HT1080 (cell line): ENCODE measurements around the gene CSAD. TPM values are rescaled to one million over a fixed set of nuclear protein-coding genes. Genes with fewer than 3 reads are reported as not detected.
A peak's percentile ranks its signal among the peaks of the same experiment; 100 is the strongest.
"Not testable (repeated sequence)": the region's sequence is repeated elsewhere in the genome, so short reads cannot be mapped to it uniquely, and the experiment has no call there.

Experiments used
- DNase-seq: peaks from one replicate; pipeline ENCODE4 v3.0.0-alpha.2; 2015; ENCODE audit warnings: low read depth
- total RNA-seq: library from RNA; depleted of rRNA; stranded (reverse); fragments of >200 nt; shearing (Covaris generic); gene quantifications from 2 replicates; pipeline ENCODE4 v1.2.3, GENCODE V29; 2014

Gene CSAD
- total RNA-seq, 1 experiment from 2014 or later: 3.1 TPM

- peak; percentile 71 for DNase-seq
Observed at GRCh38 chr12:53180931-53181645, 363 bp upstream of the CSAD start.

- no peak for DNase-seq
Observed at GRCh38 chr12:53179687-53180219, 972 bp downstream of the CSAD start.

- not testable (repeated sequence) for DNase-seq
Observed at GRCh38 chr12:53178803-53179202, 1.9 kb downstream of the CSAD start.

- not testable (repeated sequence) for DNase-seq
Observed at GRCh38 chr12:53177447-53177846, 3.3 kb downstream of the CSAD start.

GRCh38 chr12:53176750-53177149 is 4.0 kb downstream of the CSAD start:
- DNase-seq: no peak

GRCh38 chr12:53174881-53175491 is 5.7 kb downstream of the CSAD start:
- DNase-seq: peak; percentile 68

GRCh38 chr12:53173085-53173715 is 7.5 kb downstream of the CSAD start:
- peak; percentile 42 for DNase-seq

- no peak for DNase-seq
Observed at GRCh38 chr12:53172352-53172751, 8.4 kb downstream of the CSAD start.

GRCh38 chr12:53171725-53172329 is 8.9 kb downstream of the CSAD start:
- no peak for DNase-seq

- DNase-seq: no peak
Observed at GRCh38 chr12:53170876-53171724, 9.6 kb downstream of the CSAD start.

GRCh38 chr12:53170215-53170614 is 10.5 kb downstream of the CSAD start:
- DNase-seq: no peak

- no peak for DNase-seq
Observed at GRCh38 chr12:53169644-53170043, 11.1 kb downstream of the CSAD start.

- no peak for DNase-seq
Observed at GRCh38 chr12:53166837-53167236, 13.9 kb downstream of the CSAD start.

- not testable (repeated sequence) for DNase-seq
Observed at GRCh38 chr12:53163008-53163407, 17.7 kb downstream of the CSAD start.

- DNase-seq: no peak
Observed at GRCh38 chr12:53161119-53161911, 19.4 kb downstream of the CSAD start.

GRCh38 chr12:53160673-53161072 is 20.1 kb downstream of the CSAD start:
- DNase-seq: no peak

GRCh38 chr12:53160000-53160399 is 20.7 kb downstream of the CSAD start:
- no peak for DNase-seq

- peak; percentile 79 for DNase-seq
Observed at GRCh38 chr12:53159195-53159839, 21.4 kb downstream of the CSAD start.

GRCh38 chr12:53152390-53152789 is 28.3 kb downstream of the CSAD start:
- DNase-seq: no peak

GRCh38 chr12:53151039-53151438 is 29.7 kb downstream of the CSAD start:
- DNase-seq: no peak
